ENCODE results near the gene ZCCHC24.

DNA sequence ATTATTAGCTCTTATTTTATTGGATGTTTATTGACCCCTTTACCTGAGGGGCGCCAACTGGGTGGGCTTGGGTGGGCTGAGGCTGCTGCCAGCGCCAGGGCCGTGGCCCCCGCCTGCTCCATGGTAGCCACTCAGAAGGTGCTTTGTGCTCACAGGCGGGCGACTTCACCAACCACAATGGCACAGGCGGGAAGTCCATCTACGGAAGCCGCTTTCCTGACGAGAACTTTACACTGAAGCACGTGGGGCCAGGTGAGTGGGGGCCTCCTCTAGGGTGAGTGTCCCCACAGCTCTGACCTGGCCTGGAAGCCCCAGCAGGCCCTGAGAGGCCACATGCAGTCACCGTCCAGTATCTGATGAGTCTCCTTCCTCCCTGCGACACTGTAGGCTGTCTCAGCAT, 94.1 kb downstream of the ZCCHC24 start:
- TF ChIP-seq, protein P1, sequence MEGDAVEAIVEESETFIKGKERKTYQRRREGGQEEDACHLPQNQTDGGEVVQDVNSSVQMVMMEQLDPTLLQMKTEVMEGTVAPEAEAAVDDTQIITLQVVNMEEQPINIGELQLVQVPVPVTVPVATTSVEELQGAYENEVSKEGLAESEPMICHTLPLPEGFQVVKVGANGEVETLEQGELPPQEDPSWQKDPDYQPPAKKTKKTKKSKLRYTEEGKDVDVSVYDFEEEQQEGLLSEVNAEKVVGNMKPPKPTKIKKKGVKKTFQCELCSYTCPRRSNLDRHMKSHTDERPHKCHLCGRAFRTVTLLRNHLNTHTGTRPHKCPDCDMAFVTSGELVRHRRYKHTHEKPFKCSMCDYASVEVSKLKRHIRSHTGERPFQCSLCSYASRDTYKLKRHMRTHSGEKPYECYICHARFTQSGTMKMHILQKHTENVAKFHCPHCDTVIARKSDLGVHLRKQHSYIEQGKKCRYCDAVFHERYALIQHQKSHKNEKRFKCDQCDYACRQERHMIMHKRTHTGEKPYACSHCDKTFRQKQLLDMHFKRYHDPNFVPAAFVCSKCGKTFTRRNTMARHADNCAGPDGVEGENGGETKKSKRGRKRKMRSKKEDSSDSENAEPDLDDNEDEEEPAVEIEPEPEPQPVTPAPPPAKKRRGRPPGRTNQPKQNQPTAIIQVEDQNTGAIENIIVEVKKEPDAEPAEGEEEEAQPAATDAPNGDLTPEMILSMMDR (IDR thresholded peaks at IDR 0.05; ENCODE audit: extremely low read depth in 1 of 2, insufficient read depth in 1 of 2, low read depth in 1 of 2, low read length in 2 of 2) = no peak
- no peak for TF ChIP-seq MYC (IDR thresholded peaks at IDR 0.05; ENCODE audit: low read depth, low read length)

All from endothelial cell of umbilical vein (primary cell).